Measurements from ENCODE around the gene MGAM2.

GRCh38 chr7:142228537-142229104, 117.1 kb downstream of the MGAM2 start:
- TF ChIP-seq EZH2 (IDR thresholded peaks at IDR 0.05; ENCODE audit: low read depth, unreplicated experiment), result no peak
- no peak for TF ChIP-seq ETS1 (IDR thresholded peaks at IDR 0.05)
- TF ChIP-seq CTCF (conservative IDR thresholded peaks at IDR 0.05; ENCODE audit: low read depth in 2 of 2), result no peak
